Measurements from ENCODE around the gene SRSF7. TPM values are rescaled to one million over a fixed set of nuclear protein-coding genes. Genes with fewer than 3 reads are reported as not detected.

Gene SRSF7
- total and polyA plus RNA-seq, 12 donors, result 39.8 to 248 (median 106) TPM

Other genes with a start within 250 kb of the SRSF7 start
- 10 to 100 TPM; 24.5 to 75.2 (median 61.4) TPM for gene HNRNPLL, start 148.4 kb downstream of the SRSF7 start, total RNA-seq
- 10 to 100 TPM; 19.5 to 25.8 (median 20.5) TPM for gene HNRNPLL, start 148.4 kb downstream of the SRSF7 start, polyA plus RNA-seq
- gene GALM, start 85.2 kb downstream of the SRSF7 start, total RNA-seq, result 100 to 1,000 TPM in 7 of 9 donors, 10 to 100 TPM in 2; 40.0 to 351 (median 176) TPM
- 100 to 1,000 TPM in 2 of 3 donors, 10 to 100 TPM in 1; 71.8 to 172 (median 127) TPM for gene GALM, start 85.2 kb downstream of the SRSF7 start, polyA plus RNA-seq
- 10 to 100 TPM in 7 of 9 donors, 1 to 10 TPM in 2; 8.8 to 26.2 (median 13.0) TPM for gene GEMIN6, start 26.8 kb upstream of the SRSF7 start, total RNA-seq
- gene GEMIN6, start 26.8 kb upstream of the SRSF7 start, polyA plus RNA-seq, result 10 to 100 TPM; 24.5 to 25.7 (median 25.1) TPM
- 10 to 100 TPM in 7 of 9 donors, 1 to 10 TPM in 2; 9.4 to 30.5 (median 17.1) TPM for gene DHX57, start 124.6 kb upstream of the SRSF7 start, total RNA-seq
- gene DHX57, start 124.6 kb upstream of the SRSF7 start, polyA plus RNA-seq, result 10 to 100 TPM; 16.9 to 26.1 (median 19.0) TPM
- gene MORN2, start 124.6 kb upstream of the SRSF7 start, total RNA-seq, result 10 to 100 TPM; 17.0 to 35.9 (median 22.0) TPM
- 10 to 100 TPM; 34.1 to 74.1 (median 55.0) TPM for gene MORN2, start 124.6 kb upstream of the SRSF7 start, polyA plus RNA-seq
- 1 to 10 TPM in 6 of 9 donors, under 1 TPM in 3; 0.49 to 8.3 (median 1.7) TPM for gene ARHGEF33, start 138.5 kb upstream of the SRSF7 start, total RNA-seq
- 1 to 10 TPM; 1.5 to 2.1 (median 2.1) TPM for gene ARHGEF33, start 138.5 kb upstream of the SRSF7 start, polyA plus RNA-seq